NCI-H1092 treated with DMSO at 0.1 percent for 48 hours (cell line): ENCODE data around the gene CTXN1.
"Not testable (repeated sequence)": the region's sequence is repeated elsewhere in the genome, so short reads cannot be mapped to it uniquely, and the experiment has no call there.

Source experiments
- DNase-seq: peaks from one replicate; lab custom pipeline; 2025; lab: John Stamatoyannopoulos, UW

The CTXN1 gene

GRCh38 chr19:7926021-7926726 is at the start of gene CTXN1:
TSS of gene CTXN1 (minus strand) at chr19:7926135. CDS start at chr19:7925538, 597 bp downstream.
- peak; percentile 51 for DNase-seq

- DNase-seq: no peak
These were observed 49.1 kb upstream of the CTXN1 start for GRCh38 chr19:7975037-7975436.

GRCh38 chr19:7973883-7974282 is 47.9 kb upstream of the CTXN1 start:
- DNase-seq: no peak

- no peak for DNase-seq
These were observed 45.9 kb upstream of the CTXN1 start for GRCh38 chr19:7971553-7972520.

- peak; percentile 17 for DNase-seq
These were observed 44.9 kb upstream of the CTXN1 start for GRCh38 chr19:7970716-7971448.

GRCh38 chr19:7969555-7969939 is 43.6 kb upstream of the CTXN1 start:
- no peak for DNase-seq

GRCh38 chr19:7968796-7969554 is 43.0 kb upstream of the CTXN1 start:
- DNase-seq: no peak

- no peak for DNase-seq
These were observed 42.3 kb upstream of the CTXN1 start for GRCh38 chr19:7968008-7968795.

- no peak for DNase-seq
These were observed 40.2 kb upstream of the CTXN1 start for GRCh38 chr19:7965921-7966665.

GRCh38 chr19:7965259-7965841 is 39.4 kb upstream of the CTXN1 start:
- no peak for DNase-seq

- no peak for DNase-seq
These were observed 37.6 kb upstream of the CTXN1 start for GRCh38 chr19:7963566-7963965.

GRCh38 chr19:7962644-7963268 is 36.8 kb upstream of the CTXN1 start:
- no peak for DNase-seq

- no peak for DNase-seq
These were observed 36.1 kb upstream of the CTXN1 start for GRCh38 chr19:7961920-7962626.

GRCh38 chr19:7961082-7961481 is 35.1 kb upstream of the CTXN1 start:
- not testable (repeated sequence) for DNase-seq

GRCh38 chr19:7959211-7959610 is 33.3 kb upstream of the CTXN1 start:
- DNase-seq: no peak

GRCh38 chr19:7955696-7956095 is 29.8 kb upstream of the CTXN1 start:
- DNase-seq: no peak

- no peak for DNase-seq
These were observed 27.6 kb upstream of the CTXN1 start for GRCh38 chr19:7953576-7953975.

GRCh38 chr19:7953060-7953459 is 27.1 kb upstream of the CTXN1 start:
- no peak for DNase-seq

- DNase-seq: no peak
These were observed 22.0 kb upstream of the CTXN1 start for GRCh38 chr19:7947939-7948338.
